ENCODE measurements around the gene COG3. TPM values are rescaled to one million over a fixed set of nuclear protein-coding genes. Genes with fewer than 3 reads are reported as not detected.

The COG3 gene
- total and polyA plus RNA-seq, 2 donors (not counting 1 experiment from before 2014, with no cell fraction given), result 24.0 to 37.5 TPM

DNA sequence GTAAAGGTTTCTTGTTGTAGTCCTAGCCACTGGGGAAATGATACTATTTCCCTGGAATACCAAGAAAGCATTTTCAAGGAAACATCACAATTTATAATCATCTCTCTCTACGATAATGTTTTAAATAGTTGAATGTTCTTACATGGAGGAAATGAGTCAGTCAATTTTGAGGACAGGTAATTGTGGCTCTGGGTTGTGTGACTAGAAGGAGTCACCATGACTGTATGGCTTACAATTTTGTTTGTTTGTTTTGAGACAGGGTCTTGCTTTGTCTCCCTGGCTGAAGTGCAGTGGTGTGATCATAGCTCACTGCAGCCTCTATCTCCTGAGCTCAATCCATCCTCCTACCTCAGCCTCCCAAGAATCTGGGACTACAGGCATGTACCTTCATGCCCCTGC, 47.4 kb downstream of the COG3 start:
- Histone ChIP-seq H3K27ac (ENCODE audit: insufficient read depth, low read length) (no peak overlapping the region), H3K4me2 (ENCODE audit: extremely low read depth, insufficient read depth, low read length) (no peak overlapping the region), H3K79me2 (ENCODE audit: control insufficient read depth, insufficient read depth, low read length) (no peaks in the 10 kb centered on the region), H2AFZ (ENCODE audit: low read length) (no peak overlapping the region), H3K4me1 (ENCODE audit: control insufficient read depth, extremely low read depth, insufficient read depth, low read length) (no peaks in the 10 kb centered on the region), H3K36me3 (ENCODE audit: control insufficient read depth, insufficient read depth, low read length) (peaks cover 6% of the 10 kb centered on the region), H3K4me3 (replicated peaks in 1 of 4; ENCODE audit: control extremely low read depth in 1 of 4, insufficient read depth in 1 of 4, low read depth in 3 of 4, low read length in 4 of 4) (no peak overlapping the region), H3K9ac (ENCODE audit: insufficient read depth, low read length) (no peak overlapping the region), H3K9me3 (ENCODE audit: control insufficient read depth, insufficient read depth, low read depth, low read length) (no peaks in the 10 kb centered on the region), H4K20me1 (ENCODE audit: control insufficient read depth, extremely low read depth, insufficient read depth, low read length) (no peaks in the 10 kb centered on the region), H3K27me3 (ENCODE audit: control insufficient read depth, insufficient read depth, low read length) (no peaks in the 10 kb centered on the region)
- peak in 1 of 2 donors; percentile 39 for DNase-seq (ENCODE audit: low read depth in 2 of 2)
- no peak for TF ChIP-seq EZH2 (IDR thresholded peaks at IDR 0.05; ENCODE audit: low read length, missing control alignments)
- TF ChIP-seq, protein P1, sequence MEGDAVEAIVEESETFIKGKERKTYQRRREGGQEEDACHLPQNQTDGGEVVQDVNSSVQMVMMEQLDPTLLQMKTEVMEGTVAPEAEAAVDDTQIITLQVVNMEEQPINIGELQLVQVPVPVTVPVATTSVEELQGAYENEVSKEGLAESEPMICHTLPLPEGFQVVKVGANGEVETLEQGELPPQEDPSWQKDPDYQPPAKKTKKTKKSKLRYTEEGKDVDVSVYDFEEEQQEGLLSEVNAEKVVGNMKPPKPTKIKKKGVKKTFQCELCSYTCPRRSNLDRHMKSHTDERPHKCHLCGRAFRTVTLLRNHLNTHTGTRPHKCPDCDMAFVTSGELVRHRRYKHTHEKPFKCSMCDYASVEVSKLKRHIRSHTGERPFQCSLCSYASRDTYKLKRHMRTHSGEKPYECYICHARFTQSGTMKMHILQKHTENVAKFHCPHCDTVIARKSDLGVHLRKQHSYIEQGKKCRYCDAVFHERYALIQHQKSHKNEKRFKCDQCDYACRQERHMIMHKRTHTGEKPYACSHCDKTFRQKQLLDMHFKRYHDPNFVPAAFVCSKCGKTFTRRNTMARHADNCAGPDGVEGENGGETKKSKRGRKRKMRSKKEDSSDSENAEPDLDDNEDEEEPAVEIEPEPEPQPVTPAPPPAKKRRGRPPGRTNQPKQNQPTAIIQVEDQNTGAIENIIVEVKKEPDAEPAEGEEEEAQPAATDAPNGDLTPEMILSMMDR (conservative IDR thresholded peaks at IDR 0.05 in 1 of 2, IDR thresholded peaks at IDR 0.05 in 1 of 2; ENCODE audit: low read depth in 1 of 2, low read length in 2 of 2), result no peak

DNA sequence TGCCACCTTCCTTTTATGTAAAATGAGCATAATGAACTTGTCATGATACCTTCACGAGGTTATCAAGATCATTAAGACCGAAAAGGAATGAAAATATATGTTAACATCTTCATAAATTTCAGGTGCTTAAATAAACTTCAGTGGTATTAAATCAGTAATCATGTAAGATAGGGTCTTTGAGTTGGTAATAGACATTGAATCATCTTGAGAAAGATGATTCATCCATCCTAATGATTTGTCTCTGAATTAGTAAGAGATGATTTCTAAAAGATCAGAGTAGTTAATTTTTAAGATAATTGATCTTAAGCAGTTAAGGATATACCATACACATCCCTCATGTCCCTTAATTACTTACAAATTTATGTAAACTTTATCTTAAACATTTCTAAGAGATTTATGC, 52.0 kb downstream of the COG3 start:
- Histone ChIP-seq H3K27me3 (ENCODE audit: control insufficient read depth, insufficient read depth, low read length) (no peaks in the 10 kb centered on the region), H3K79me2 (ENCODE audit: control insufficient read depth, insufficient read depth, low read length) (no peaks in the 10 kb centered on the region), H2AFZ (ENCODE audit: low read length) (no peak overlapping the region), H4K20me1 (ENCODE audit: control insufficient read depth, extremely low read depth, insufficient read depth, low read length) (no peaks in the 10 kb centered on the region), H3K4me1 (ENCODE audit: control insufficient read depth, extremely low read depth, insufficient read depth, low read length) (peaks cover 3% of the 10 kb centered on the region), H3K36me3 (ENCODE audit: control insufficient read depth, insufficient read depth, low read length) (peaks cover 9% of the 10 kb centered on the region), H3K9ac (ENCODE audit: insufficient read depth, low read length) (no peak overlapping the region), H3K4me2 (ENCODE audit: extremely low read depth, insufficient read depth, low read length) (no peak overlapping the region), H3K9me3 (ENCODE audit: control insufficient read depth, insufficient read depth, low read depth, low read length) (no peaks in the 10 kb centered on the region), H3K4me3 (replicated peaks in 1 of 4; ENCODE audit: control extremely low read depth in 1 of 4, insufficient read depth in 1 of 4, low read depth in 3 of 4, low read length in 4 of 4) (no peak overlapping the region), H3K27ac (ENCODE audit: insufficient read depth, low read length) (no peak overlapping the region)
- TF ChIP-seq, protein P1 (conservative IDR thresholded peaks at IDR 0.05 in 1 of 2, IDR thresholded peaks at IDR 0.05 in 1 of 2; ENCODE audit: low read depth in 1 of 2, low read length in 2 of 2), result no peak
- no peak for TF ChIP-seq EZH2 (IDR thresholded peaks at IDR 0.05; ENCODE audit: low read length, missing control alignments)
- no peak for DNase-seq (ENCODE audit: low read depth in 2 of 2)

DNA sequence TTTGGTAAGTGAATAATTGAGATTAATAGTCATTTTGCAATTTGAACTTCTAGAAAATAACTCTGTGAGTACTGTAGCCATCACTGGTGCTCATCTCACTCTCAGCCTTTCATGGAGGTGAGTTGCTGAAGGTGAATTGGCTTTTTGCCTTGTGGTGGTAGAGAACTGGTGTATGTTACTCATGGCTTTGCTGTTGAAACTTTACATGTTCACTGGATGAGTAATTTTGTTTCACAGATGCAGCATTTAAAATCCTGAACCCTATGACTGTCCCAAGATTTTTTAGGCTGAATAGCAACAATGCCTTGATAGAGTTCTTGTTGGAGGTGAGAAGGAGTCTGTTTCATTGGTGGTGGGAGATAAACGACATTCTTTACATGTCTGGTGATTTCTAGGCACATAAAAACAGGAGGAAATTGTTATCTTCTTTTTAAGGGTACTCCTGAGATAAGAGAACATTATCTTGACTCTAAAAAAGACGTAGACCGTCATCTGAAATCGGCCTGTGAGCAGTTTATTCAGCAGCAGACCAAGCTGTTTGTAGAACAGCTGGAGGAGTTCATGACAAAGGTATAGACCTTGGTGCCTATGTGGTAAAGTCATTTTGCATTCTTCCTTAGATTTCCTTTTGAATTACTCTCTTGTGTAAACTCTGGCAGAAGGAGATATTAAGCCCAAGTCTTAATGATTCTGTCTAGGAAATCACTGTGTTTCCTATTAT, 53.9 kb downstream of the COG3 start:
- peak; percentile 15 to 79 for DNase-seq (ENCODE audit: low read depth in 2 of 2)
- Histone ChIP-seq H3K4me2 (ENCODE audit: extremely low read depth, insufficient read depth, low read length) (no peak overlapping the region), H3K9me3 (ENCODE audit: control insufficient read depth, insufficient read depth, low read depth, low read length) (no peaks in the 10 kb centered on the region), H3K9ac (ENCODE audit: insufficient read depth, low read length) (no peak overlapping the region), H4K20me1 (ENCODE audit: control insufficient read depth, extremely low read depth, insufficient read depth, low read length) (no peaks in the 10 kb centered on the region), H3K36me3 (ENCODE audit: control insufficient read depth, insufficient read depth, low read length) (peaks cover 9% of the 10 kb centered on the region), H3K27me3 (ENCODE audit: control insufficient read depth, insufficient read depth, low read length) (no peaks in the 10 kb centered on the region), H3K27ac (ENCODE audit: insufficient read depth, low read length) (no peak overlapping the region), H3K79me2 (ENCODE audit: control insufficient read depth, insufficient read depth, low read length) (no peaks in the 10 kb centered on the region), H2AFZ (ENCODE audit: low read length) (no peak overlapping the region), H3K4me1 (ENCODE audit: control insufficient read depth, extremely low read depth, insufficient read depth, low read length) (peaks cover 3% of the 10 kb centered on the region), H3K4me3 (replicated peaks in 1 of 4; ENCODE audit: control extremely low read depth in 1 of 4, insufficient read depth in 1 of 4, low read depth in 3 of 4, low read length in 4 of 4) (no peak overlapping the region)
- TF ChIP-seq EZH2 (IDR thresholded peaks at IDR 0.05; ENCODE audit: low read length, missing control alignments), result no peak
- TF ChIP-seq, protein P1 (conservative IDR thresholded peaks at IDR 0.05 in 1 of 2, IDR thresholded peaks at IDR 0.05 in 1 of 2; ENCODE audit: low read depth in 1 of 2, low read length in 2 of 2), result no peak

Measured in fibroblast of lung (primary cell).